Hepatic stellate cell (primary cell): ENCODE results near the gene EEF1A2.
A peak's percentile ranks its signal among the peaks of the same experiment; 100 is the strongest.
"Not testable (repeated sequence)": the region's sequence is repeated elsewhere in the genome, so short reads cannot be mapped to it uniquely, and the experiment has no call there.

Source experiments
- DNase-seq: peaks from one replicate; pipeline ENCODE4 v3.0.0; 2011; ENCODE audit warnings: low spot score

EEF1A2 gene

GRCh38 chr20:63484651-63485403 lies 14.1 kb downstream of the EEF1A2 start:
- DNase-seq, result no peak

- DNase-seq, result no peak
These were observed 14.6 kb downstream of the EEF1A2 start for GRCh38 chr20:63484236-63484635.

DNA sequence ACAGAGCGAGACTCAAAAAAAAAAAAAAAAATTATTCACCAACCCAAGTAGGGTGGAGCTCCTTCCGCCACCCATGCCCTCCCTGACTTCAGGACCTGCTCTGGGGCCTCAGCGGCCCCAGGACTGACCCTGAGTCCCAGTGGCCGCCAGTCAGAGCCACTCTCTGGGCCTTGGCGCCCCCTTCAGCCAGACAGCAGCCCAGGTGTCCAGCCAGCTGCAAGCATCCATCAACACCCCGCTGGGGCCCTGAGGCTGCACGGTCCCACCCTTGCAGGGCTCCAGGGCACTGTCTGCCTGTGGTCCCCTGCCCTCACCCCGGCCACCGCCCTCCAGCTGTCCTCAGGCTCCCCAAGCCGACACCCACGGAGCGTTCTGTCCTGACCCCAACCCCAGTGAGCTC lies 15.0 kb downstream of the EEF1A2 start:
- DNase-seq, result no peak

DNA sequence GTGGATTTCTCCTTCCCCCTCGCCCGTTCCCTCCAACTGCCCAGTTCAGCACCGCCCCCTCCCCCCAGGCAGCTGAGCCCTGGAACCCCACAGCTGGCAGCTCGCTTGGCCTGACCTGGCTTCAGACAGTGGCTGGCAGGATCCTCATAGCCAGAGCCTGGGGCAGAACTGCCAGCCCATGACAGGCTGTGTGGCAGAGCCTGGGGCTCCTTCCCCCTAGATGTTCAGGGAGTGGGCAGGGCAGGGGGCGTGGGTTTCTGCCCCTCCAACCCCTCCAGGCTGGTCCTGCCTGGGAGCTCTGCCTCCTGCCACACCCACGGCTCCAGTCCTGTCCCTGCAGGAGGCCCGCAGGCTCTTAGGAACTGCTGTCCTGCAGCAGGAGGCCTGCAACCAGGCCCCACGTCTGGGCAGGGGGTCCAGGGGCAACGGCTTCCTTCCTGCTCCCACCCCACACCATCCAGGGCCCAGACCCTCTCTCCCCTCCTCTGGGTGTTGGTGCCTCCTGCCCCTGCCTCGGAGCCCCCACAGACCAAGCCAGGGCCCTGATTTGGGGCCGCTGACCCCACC lies 16.8 kb downstream of the EEF1A2 start:
- no peak for DNase-seq

GRCh38 chr20:63481503-63481902 lies 17.4 kb downstream of the EEF1A2 start:
- DNase-seq, result no peak

- not testable (repeated sequence) for DNase-seq
These were observed 19.0 kb downstream of the EEF1A2 start for GRCh38 chr20:63479695-63480419.

DNA sequence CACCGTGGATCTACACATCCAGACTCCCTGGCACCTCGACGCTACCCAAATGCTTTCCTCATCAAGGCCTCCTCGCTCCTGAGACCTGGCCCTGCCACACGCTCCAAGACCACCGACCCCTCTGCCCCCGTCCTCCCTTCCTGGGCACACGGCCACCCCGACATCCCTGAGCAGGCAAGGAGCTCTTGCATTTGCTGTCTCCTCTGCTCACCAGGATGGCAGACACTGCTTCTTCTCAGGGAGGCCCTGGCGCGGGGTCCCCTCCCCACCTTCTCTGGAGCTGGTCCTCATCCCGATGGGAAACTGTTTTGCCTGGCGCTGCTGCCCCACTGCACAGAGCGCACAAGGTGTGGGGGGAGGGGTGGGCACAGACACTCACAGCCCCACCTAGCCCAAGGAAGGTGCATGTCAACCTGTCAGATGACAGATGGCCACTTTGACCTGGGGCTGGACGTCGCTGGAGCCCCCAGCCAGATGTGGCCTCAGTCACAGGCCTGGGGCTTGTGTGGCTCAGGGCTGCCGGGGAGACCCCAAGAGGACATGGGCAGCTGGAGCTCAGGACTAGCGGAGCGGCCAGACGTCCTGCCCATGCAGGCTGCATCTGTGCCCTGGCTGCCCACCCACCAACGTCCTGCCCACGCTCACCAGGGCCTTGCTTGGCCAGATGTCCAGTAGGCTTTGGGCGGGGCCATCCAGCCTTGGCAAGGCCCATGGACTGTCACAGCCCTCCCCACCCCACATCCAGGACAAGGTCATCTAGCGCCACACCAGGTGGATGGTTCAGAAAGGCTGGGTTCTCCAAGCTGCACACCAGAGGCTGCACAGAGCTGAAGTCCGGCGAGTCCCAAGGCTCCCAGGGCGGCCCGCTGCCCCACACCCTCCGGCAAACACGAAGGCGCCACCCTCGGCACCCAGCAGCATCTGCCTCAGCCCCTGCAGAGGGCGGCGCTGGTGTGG lies 20.3 kb downstream of the EEF1A2 start:
- no peak for DNase-seq

DNA sequence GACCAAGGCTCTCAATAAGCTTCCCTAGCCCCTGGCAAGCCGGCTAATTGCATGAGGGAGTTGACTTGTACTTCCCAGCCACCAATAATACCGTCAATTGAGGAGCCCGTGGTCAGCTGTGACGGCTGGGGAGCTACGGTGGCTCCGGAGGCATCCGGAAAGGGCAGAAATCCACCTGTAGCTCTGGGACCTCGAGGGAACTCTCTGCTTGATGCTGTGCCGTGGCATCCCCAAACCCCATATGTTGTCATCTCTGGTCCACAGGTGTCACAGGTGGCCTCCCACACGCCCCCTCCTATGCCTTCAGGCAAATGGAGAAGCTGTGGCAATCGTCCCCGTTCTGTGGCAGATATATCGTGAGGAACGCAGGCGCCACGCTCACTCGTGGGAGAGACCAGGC lies 20.9 kb downstream of the EEF1A2 start:
- DNase-seq, result no peak

DNA sequence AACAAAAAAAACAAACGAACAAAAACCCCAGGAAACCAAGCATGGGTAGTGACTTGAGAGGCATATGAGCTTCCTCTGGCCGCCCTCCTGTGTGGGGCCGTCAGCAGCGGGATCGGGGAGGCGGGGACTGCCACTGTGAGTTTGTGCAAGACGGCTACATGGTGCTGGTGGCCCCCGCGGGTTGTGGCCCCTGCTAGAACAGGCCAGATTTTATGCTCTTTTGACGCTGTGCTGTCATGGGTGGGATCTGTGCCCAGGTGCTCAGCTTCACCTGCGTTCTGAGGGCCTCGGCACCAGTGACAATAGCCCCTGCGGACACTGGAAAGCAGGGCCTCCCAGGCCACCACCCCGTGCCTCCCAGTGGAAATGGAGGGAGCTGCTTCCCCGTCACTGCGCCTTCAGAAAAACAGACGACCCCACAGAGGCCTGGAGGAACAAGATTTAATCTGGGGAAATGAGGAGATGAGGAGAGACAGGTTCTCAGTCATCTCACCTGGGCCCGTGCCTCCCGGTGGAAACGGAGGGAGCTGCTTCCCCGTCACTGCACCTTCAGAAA lies 21.7 kb downstream of the EEF1A2 start:
- DNase-seq, result no peak

- DNase-seq, result peak; percentile 50
These were observed 23.7 kb downstream of the EEF1A2 start for GRCh38 chr20:63475209-63475608.

GRCh38 chr20:63473555-63474449 lies 25.1 kb downstream of the EEF1A2 start:
- DNase-seq, result no peak

DNA sequence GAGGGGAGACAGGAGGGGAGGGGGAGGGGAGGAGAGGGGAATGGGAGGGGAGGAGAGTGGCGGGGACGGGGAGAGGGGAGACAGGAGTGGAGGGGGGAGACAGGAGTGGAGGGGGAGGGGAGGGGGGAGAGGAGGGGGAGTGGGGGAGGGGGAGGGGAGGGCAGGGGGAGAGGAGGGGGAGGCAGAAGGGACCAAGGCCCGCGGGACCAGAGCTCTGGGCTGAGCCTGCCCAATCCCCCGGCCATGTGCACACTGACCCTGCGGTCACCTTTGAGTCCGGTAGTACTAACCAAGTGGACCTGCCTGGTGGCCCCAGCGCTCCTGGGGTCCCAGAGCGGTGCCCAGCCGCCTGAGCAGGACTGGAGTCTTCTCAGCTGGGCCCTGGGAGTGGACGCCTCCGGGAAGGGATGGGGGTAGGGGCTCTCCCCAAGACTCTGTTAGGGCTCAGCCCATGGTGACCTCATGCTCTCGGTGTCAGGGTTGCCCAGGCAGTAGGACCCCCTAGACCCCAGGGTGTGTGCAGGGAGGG lies 26.0 kb downstream of the EEF1A2 start:
- DNase-seq, result no peak

DNA sequence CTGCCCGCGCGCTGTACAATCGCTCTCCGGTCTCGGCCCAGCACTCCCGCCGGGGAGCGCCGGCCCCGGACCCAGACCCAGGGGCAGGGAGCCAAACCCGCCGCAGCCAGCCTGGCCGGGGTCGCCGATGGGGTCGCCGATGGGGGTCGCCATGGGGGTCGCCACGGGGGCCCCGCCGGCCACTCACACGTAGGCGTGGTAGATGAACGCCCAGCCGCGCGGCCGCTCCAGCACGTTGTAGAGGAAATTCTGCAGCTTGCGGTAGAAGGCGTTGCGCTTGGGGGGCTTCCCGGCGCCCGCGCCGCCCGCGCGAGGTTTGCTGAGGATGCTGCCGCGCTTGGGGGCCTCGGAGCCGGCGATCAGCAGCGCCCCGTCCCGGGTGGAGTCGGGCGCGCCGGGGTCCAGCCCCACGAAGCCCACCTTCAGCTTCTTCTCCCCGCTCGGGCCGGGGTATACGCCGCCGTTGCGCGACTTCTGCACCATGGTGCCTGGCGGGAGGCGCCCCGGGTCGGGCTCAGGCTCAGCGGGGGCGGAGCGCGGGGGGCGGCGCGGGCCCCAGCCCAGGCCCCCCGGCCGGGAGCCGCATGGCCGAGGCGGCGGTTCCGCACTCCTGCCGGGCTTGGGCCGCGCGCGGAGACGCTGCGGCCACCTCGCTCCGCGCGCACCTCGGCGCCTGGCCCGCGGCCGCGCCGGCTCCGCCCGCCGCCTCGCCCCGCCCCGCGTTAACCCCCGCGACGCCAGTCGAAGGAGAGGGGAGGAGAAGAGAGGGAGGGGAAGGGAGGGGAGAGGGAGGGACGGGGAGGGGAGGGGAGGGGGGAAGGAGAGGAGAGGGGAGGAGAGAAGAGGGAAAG lies 26.7 kb downstream of the EEF1A2 start, which contains the start of gene KCNQ2:
Gene KCNQ2, minus strand, starts transcription at position 675 of the 851 bp plus-strand sequence. Its CDS starts 192 bp downstream, at position 483.
- DNase-seq, result no peak

- DNase-seq, result no peak
These were observed 27.2 kb downstream of the EEF1A2 start for GRCh38 chr20:63471717-63471980.

DNA sequence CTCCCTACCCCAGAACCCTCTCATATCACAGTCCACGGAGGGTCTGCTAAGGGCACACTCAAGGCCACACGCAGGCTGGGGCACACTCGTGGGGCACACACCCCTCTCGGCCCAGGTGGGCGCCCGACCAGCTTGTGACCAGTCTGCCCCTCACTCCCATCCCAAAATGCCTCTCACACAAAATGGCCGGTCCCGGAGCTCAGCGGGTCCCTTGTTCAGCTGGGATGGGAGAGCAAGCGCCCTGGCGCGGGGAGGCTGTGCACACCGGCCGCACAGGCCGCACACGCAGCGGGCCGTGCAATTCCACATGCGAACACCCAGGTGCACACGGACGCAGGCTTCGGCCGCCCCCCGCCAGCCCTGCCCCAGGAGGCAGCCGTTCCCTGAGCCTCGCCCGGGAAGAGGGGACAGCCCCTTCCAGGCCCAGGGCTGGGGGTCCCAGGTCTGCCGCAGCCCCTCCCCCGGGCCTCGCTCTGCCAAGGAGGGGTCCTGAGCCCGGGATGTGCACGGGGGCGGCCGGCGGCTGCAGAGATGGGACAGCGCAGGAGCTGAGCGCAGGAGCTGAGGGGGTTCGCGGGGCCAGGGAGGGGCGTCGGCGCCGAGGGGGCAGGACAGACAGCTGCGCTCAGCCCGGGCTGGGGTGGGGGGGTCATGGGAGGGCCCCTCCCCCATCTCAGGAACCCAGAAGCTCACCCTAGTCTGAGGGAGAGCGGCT lies 27.7 kb downstream of the EEF1A2 start:
- no peak for DNase-seq

GRCh38 chr20:63470410-63470809 lies 28.5 kb downstream of the EEF1A2 start:
- DNase-seq, result no peak

DNA sequence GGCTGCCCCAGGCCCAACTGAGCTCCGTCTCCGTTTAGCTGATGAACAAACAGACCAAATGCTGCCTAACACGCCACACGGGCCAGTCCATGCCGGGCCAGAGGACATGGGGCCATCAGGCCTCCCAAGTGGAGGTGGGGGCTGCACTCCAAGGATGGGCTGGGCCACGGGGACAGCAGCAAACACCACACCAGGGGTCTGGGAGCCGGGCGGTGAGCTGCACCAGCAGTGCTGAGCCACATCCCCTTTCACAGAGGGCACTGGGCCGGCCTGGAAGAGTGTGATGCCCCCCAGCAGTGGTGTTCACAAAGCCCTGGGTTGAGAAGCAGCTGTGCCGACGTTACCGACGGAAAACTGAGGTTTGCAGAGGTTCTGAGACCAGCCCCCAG lies 29.2 kb downstream of the EEF1A2 start:
- DNase-seq, result no peak

DNA sequence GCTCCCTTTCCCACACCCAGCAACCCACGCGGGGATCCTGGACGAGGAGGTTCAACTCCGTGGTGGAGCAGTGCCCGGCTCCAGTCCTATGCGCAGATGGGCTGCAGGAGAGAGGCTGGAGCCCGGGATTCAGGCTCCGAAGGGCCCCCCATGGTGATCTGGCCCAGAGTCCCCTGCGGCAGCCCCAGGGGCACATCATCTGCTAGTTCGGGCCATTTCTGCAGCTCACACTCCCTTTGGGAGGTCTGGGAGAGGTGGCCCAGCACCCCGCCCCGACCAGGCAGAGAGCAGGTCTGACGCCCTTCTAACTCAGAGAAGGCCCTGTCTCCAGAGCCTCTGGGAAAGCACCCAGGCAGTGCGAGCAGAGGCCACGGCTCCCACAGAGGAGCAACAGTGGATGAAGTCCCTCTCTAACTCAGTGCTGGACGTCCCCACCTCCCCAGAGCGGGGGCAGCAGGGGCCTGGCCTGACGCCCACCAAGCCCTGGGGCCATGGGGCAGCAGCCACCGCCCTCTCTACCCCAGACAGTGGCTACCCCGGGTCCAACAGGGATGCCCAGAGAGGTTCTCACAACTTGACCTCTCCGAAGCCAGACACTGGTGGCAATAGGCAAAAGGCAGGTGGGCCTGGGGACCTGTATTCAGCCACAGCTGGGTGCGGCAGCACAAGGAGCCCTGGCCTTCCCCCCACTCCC lies 29.7 kb downstream of the EEF1A2 start:
- DNase-seq, result no peak
